ENCODE data around the gene KIAA1191.

The KIAA1191 gene

DNA sequence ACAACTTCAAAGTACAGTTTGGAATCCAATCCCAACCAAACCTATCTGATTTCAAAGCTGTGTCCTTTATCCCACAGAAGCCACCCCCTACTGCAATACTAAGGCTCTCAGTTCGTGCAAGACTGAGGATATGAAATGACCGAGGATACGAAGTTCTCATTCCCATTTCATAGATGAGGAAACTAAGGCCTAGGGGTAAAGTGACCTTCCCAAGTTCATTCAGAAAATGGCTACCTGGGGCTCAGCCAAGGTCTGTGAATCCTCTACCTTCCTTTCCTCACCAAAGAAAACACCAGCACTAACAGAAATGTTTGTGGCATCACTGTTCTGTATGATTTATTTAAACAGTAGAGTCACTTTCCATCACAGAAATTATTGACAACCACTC is 5.4 kb downstream of the KIAA1191 start:
- H3K27ac ChIP-seq (ENCODE audit: low read length): no peak overlapping the region
- peaks cover 63% of the 10 kb centered on the region for H3K36me3 ChIP-seq (ENCODE audit: control insufficient read depth, low read depth, low read length)
- H3K9me3 ChIP-seq (ENCODE audit: control insufficient read depth, low read depth, low read length): no peaks in the 10 kb centered on the region
- no peak overlapping the region for H3K4me3 ChIP-seq (ENCODE audit: low read length)
- no peak overlapping the region for H3K9ac ChIP-seq (ENCODE audit: low read length)
- no peaks in the 10 kb centered on the region for H3K4me1 ChIP-seq (ENCODE audit: control insufficient read depth, low read depth, low read length)
- no peaks in the 10 kb centered on the region for H3K27me3 ChIP-seq (ENCODE audit: control insufficient read depth, insufficient read depth, low read length)

DNA sequence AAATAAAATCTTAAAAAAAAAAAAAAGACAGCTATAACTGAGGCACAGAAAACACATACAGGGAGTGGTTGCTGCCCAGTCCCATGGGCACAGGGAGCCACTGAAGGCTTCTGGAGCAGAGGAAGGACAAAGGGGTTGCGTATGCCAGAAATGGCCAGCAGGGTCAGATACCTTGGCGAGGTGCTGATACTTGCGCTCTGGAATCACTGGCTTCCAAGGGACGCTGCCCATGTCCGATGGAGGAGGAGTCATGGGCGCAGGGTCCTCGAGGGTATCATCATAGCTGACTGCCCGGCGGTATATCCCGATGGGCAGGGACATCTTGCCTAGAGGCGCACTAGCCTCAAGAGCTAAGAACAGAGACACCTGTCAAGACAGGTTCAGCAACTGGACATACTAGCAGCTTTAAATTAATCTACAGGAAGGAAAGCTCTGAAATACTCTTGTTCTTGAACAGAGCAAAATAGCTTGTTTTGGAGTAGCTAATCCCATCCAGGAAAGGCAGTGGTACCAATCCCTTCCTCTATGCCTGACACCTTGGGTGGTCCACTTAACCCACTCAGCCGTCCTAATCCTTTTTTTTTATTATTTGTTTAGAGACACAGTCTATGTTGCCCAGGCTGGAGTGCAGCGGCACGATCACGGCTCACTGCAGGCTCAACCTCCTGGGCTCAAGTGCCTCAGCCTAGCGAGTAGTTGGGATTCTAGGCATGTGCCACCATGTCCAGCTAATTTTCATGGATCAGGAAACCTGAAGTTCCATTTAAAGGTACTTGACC is 6.0 kb downstream of the KIAA1191 start:
- Histone ChIP-seq H3K9ac (ENCODE audit: low read length) (no peak overlapping the region), H3K36me3 (ENCODE audit: control insufficient read depth, low read depth, low read length) (peaks cover 65% of the 10 kb centered on the region), H3K27me3 (ENCODE audit: control insufficient read depth, insufficient read depth, low read length) (no peaks in the 10 kb centered on the region), H3K9me3 (ENCODE audit: control insufficient read depth, low read depth, low read length) (no peaks in the 10 kb centered on the region), H3K4me3 (ENCODE audit: low read length) (no peak overlapping the region), H3K27ac (ENCODE audit: low read length) (no peak overlapping the region), H3K4me1 (ENCODE audit: control insufficient read depth, low read depth, low read length) (no peaks in the 10 kb centered on the region)

DNA sequence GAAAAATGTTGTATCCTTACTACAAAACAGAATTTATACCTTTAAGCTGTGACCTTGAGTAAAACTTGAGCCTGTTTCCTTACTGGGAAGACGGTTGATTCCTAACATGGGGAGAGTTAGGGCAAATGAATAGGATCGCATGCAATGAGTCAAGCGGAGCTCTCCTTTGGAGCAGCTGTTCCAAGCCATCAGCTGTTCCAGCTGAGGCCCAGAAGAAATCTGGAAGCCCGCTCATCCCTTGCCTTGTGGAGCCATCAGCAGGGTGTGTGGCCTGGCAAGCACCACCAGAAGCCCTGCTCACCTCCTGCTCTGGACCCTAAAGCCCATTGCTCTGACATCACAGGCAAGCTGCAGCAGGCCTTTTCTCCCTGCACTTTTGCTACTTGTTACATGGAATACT is 8.0 kb downstream of the KIAA1191 start:
- Histone ChIP-seq H3K27ac (ENCODE audit: low read length) (no peak overlapping the region), H3K9ac (ENCODE audit: low read length) (no peak overlapping the region), H3K36me3 (ENCODE audit: control insufficient read depth, low read depth, low read length) (peaks cover 77% of the 10 kb centered on the region), H3K9me3 (ENCODE audit: control insufficient read depth, low read depth, low read length) (no peaks in the 10 kb centered on the region), H3K4me3 (ENCODE audit: low read length) (no peak overlapping the region), H3K27me3 (ENCODE audit: control insufficient read depth, insufficient read depth, low read length) (no peaks in the 10 kb centered on the region), H3K4me1 (ENCODE audit: control insufficient read depth, low read depth, low read length) (no peaks in the 10 kb centered on the region)

DNA sequence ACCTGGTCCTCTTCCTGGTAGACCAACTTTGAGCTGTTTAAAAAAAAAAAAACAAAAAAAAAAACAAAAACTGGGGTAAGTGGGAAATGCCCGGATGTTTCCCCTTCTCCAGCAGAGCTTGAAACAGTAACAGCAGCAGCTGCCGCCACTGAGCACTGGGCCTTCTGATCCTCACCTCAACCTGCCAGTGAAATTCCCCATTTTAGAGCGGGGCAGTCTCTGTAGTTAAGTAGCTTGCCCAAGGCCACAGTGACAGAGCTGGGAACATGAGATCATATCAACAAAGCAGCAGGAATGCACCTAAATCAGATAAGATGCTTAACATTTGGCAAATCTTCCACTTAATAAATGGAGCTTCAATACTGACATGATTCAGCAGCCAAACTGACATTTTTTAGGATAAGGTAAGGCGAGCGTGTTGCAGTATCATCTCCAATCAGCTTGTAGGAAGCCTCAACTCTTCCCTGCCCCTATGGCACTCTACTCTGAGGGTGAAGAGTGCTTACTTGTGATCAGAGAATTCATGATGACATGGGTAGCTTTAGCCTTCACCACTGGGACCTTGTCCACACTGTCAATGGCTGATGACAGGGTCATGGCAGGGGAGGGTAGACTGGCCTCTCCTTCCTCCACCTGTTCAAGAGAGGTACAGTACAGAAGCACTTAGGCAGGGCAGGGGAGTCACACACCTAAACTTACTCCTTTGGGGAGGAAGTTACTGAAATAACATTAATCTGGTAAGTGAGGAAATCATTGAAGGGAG is 9.3 kb downstream of the KIAA1191 start:
- H3K4me3 ChIP-seq (ENCODE audit: low read length): no peak overlapping the region
- peaks cover 79% of the 10 kb centered on the region for H3K36me3 ChIP-seq (ENCODE audit: control insufficient read depth, low read depth, low read length)
- no peak overlapping the region for H3K9ac ChIP-seq (ENCODE audit: low read length)
- H3K9me3 ChIP-seq (ENCODE audit: control insufficient read depth, low read depth, low read length): no peaks in the 10 kb centered on the region
- H3K27ac ChIP-seq (ENCODE audit: low read length): no peak overlapping the region
- no peaks in the 10 kb centered on the region for H3K27me3 ChIP-seq (ENCODE audit: control insufficient read depth, insufficient read depth, low read length)
- H3K4me1 ChIP-seq (ENCODE audit: control insufficient read depth, low read depth, low read length): no peaks in the 10 kb centered on the region

DNA sequence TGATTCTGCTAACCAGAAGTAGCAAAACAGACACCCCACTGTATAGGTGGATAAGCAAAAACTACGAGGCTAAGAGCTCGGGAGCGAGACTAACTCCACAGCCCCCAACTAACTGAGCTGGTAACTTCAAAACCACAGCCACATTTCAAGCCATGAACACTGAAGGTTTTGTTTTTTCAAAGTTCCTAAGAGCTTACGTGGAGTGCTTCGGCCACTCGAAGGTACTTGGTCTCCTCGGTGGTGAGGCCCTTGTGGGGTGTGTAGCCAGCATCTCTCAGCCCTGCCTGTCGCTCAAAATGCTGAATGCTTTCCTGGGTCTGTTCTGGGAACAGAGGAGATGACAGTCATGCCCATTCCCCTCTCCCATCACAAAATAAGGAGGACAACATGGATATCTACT is 11.1 kb downstream of the KIAA1191 start:
- no peaks in the 10 kb centered on the region for H3K27me3 ChIP-seq (ENCODE audit: control insufficient read depth, insufficient read depth, low read length)
- peaks cover 91% of the 10 kb centered on the region for H3K36me3 ChIP-seq (ENCODE audit: control insufficient read depth, low read depth, low read length)
- no peak overlapping the region for H3K9ac ChIP-seq (ENCODE audit: low read length)

DNA sequence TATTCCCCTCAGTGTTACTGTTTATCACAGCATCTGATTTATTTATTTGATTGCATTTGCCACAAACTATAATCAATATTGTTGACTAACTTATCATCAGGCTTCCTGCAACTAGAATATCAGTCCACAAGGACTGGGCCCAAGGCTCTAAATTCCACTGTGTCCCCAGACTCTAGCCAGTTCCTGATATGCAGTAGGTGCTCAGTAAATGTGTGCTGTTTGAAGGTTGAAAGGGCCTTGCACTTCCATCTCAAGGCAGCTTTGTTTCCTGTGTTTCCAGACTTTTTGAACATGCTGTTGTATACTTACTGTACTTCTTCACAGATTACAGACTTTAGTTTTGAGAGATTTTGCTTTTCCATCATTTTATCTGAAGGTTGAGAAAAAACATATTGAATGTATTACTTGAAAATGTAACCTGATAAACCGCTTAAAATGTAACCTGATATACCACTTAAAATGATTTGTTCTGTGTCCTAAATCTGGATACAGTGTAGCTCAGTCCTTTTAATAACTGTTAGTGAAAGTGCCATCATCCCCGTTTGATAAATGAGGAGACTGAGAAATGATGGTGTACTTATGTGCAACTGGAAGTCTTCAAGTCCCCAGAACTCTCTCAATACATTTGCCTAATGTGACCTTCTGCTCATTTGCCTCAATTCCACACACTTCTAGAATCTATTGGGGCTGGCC is 18.7 kb downstream of the KIAA1191 start:
- H3K4me1 ChIP-seq (ENCODE audit: control insufficient read depth, low read depth, low read length): no peaks in the 10 kb centered on the region
- no peak overlapping the region for H3K9ac ChIP-seq (ENCODE audit: low read length)
- H3K4me3 ChIP-seq (ENCODE audit: low read length): no peak overlapping the region
- no peak overlapping the region for H3K27ac ChIP-seq (ENCODE audit: low read length)
- peaks cover 39% of the 10 kb centered on the region for H3K36me3 ChIP-seq (ENCODE audit: control insufficient read depth, low read depth, low read length)
- no peaks in the 10 kb centered on the region for H3K9me3 ChIP-seq (ENCODE audit: control insufficient read depth, low read depth, low read length)
- no peaks in the 10 kb centered on the region for H3K27me3 ChIP-seq (ENCODE audit: control insufficient read depth, insufficient read depth, low read length)

More for the DNA sequence above, 11.1 kb downstream of the KIAA1191 start:
- no peaks in the 10 kb centered on the region for H3K4me1 ChIP-seq (ENCODE audit: control insufficient read depth, low read depth, low read length)
- no peak overlapping the region for H3K4me3 ChIP-seq (ENCODE audit: low read length)
- no peaks in the 10 kb centered on the region for H3K9me3 ChIP-seq (ENCODE audit: control insufficient read depth, low read depth, low read length)
- H3K27ac ChIP-seq (ENCODE audit: low read length): no peak overlapping the region

DNA sequence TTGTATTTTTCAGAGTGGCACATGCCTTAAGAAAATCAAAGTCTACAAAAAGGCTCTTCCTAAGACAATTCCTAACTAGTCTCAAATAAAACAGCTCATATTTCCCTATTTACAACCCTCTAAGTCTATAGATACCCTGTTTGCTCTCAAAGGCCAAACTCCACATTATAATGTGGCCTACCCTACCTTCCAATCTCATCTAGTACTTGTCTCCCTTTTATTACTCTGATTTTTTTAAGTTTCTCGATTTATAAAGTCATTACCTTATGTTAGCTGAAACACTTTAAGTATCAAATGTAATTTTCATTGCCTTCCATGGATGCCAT is 19.4 kb downstream of the KIAA1191 start:
- Histone ChIP-seq H3K4me1 (ENCODE audit: control insufficient read depth, low read depth, low read length) (no peaks in the 10 kb centered on the region), H3K27ac (ENCODE audit: low read length) (no peak overlapping the region), H3K27me3 (ENCODE audit: control insufficient read depth, insufficient read depth, low read length) (no peaks in the 10 kb centered on the region), H3K36me3 (ENCODE audit: control insufficient read depth, low read depth, low read length) (peaks cover 36% of the 10 kb centered on the region), H3K9ac (ENCODE audit: low read length) (no peak overlapping the region), H3K9me3 (ENCODE audit: control insufficient read depth, low read depth, low read length) (no peaks in the 10 kb centered on the region), H3K4me3 (ENCODE audit: low read length) (no peak overlapping the region)

DNA sequence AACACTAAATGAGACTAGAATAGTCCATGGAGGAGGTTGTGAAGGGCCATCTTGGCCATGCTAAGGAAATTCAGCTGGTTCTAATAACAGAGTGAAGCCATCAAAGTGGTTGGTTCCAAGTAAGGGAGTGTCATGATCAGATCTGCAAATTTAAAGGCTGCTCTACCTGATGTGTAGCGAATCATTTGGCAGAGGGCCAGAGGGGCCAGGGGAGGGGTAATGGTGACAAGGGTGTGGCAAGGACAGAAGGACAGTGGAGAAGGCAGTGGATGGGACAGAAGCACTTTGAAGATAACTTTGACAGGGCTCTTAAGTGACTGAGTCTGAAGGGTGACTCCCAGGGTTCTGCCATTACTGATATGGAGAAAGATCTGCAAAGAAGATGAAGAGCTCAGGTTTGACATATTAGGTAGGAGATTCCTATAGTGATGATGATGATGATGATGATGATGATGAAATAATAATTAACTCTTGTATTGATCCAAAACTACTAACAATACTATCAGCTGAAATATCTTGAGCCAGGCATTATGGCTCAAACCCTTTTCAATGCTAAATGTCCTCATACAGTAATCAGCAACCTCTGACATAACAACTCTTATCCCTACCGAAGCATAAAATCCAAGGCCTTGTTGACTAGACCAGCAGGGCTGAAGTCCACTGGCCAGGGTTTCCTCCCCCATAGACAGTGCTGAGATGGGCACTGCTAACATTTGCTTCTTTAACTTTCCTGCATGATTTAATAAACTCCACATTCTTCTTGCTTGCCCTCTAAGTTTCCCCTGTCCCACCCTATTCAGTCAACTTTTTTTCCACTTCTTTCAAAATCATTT is 20.0 kb downstream of the KIAA1191 start:
- Histone ChIP-seq H3K9me3 (ENCODE audit: control insufficient read depth, low read depth, low read length) (no peaks in the 10 kb centered on the region), H3K27ac (ENCODE audit: low read length) (no peak overlapping the region), H3K36me3 (ENCODE audit: control insufficient read depth, low read depth, low read length) (peaks cover 36% of the 10 kb centered on the region), H3K9ac (ENCODE audit: low read length) (no peak overlapping the region), H3K27me3 (ENCODE audit: control insufficient read depth, insufficient read depth, low read length) (no peaks in the 10 kb centered on the region), H3K4me1 (ENCODE audit: control insufficient read depth, low read depth, low read length) (no peaks in the 10 kb centered on the region), H3K4me3 (ENCODE audit: low read length) (no peak overlapping the region)

DNA sequence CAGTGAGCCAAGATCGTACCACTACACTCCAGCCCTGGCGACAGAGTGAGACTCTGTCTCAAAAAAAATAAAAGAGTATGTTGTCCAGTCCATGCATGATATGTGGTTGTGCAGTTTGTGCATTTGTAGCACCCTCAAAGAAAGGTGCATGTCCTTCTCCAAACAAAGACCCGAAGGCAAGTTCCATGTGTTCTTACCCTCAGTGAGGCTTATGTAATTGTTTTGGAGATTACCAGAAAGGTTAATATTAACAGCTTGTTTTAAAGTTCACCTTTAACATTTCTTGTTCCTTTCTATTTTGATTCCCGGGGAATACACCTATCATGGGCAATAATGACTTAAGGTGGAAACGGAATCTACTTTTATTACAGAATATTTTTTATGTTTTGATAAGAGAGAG is 22.3 kb downstream of the KIAA1191 start:
- Histone ChIP-seq H3K9me3 (ENCODE audit: control insufficient read depth, low read depth, low read length) (no peaks in the 10 kb centered on the region), H3K4me3 (ENCODE audit: low read length) (no peak overlapping the region), H3K27me3 (ENCODE audit: control insufficient read depth, insufficient read depth, low read length) (no peaks in the 10 kb centered on the region), H3K36me3 (ENCODE audit: control insufficient read depth, low read depth, low read length) (peaks cover 20% of the 10 kb centered on the region), H3K9ac (ENCODE audit: low read length) (no peak overlapping the region), H3K4me1 (ENCODE audit: control insufficient read depth, low read depth, low read length) (no peaks in the 10 kb centered on the region), H3K27ac (ENCODE audit: low read length) (no peak overlapping the region)

DNA sequence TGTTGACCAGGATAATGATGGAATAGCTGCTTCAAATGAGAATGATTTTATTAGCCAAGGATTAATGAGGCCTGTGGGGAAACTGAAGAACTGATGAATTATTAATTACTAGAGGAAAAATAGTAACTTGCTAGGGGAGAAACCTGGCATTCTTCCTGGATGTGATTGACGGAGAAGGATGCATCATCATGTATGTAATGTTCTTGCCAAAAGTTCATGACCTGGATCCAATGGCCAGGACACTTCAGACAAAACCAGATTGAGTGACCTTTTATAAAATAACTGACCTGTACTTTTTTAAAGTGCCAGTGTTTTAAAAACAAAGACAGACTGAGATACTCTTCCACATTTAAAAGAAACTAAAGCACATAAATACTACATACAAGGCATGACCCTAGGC is 23.7 kb downstream of the KIAA1191 start:
- H3K9me3 ChIP-seq (ENCODE audit: control insufficient read depth, low read depth, low read length): no peaks in the 10 kb centered on the region
- H3K4me3 ChIP-seq (ENCODE audit: low read length): no peak overlapping the region
- no peaks in the 10 kb centered on the region for H3K4me1 ChIP-seq (ENCODE audit: control insufficient read depth, low read depth, low read length)
- H3K9ac ChIP-seq (ENCODE audit: low read length): no peak overlapping the region
- no peak overlapping the region for H3K27ac ChIP-seq (ENCODE audit: low read length)
- peaks cover 20% of the 10 kb centered on the region for H3K36me3 ChIP-seq (ENCODE audit: control insufficient read depth, low read depth, low read length)
- no peaks in the 10 kb centered on the region for H3K27me3 ChIP-seq (ENCODE audit: control insufficient read depth, insufficient read depth, low read length)

Measured in iPS-18a (cell line).